OCI-M2 (cell line): ENCODE results near the gene SLC26A1.
"Not testable (repeated sequence)": the region's sequence is repeated elsewhere in the genome, so short reads cannot be mapped to it uniquely, and the experiment has no call there.

Experiments
- DNase-seq: peaks from one replicate; lab custom pipeline; 2025; ENCODE audit not compliant: unreplicated experiment; lab: John Stamatoyannopoulos, UW

The SLC26A1 gene

GRCh38 chr4:986428-986878, 6.8 kb downstream of the SLC26A1 start:
- DNase-seq, result no peak

- DNase-seq, result no peak
These were observed 7.9 kb downstream of the SLC26A1 start for GRCh38 chr4:985123-985830.

GRCh38 chr4:984336-985054, 8.7 kb downstream of the SLC26A1 start:
- no peak for DNase-seq

- DNase-seq, result no peak
These were observed 10.4 kb downstream of the SLC26A1 start for GRCh38 chr4:982814-983213.

- no peak for DNase-seq
These were observed 10.9 kb downstream of the SLC26A1 start for GRCh38 chr4:982291-982690.

- DNase-seq, result no peak
These were observed 14.1 kb downstream of the SLC26A1 start for GRCh38 chr4:978957-979701.

- DNase-seq, result not testable (repeated sequence)
These were observed 17.2 kb downstream of the SLC26A1 start for GRCh38 chr4:976016-976415.

GRCh38 chr4:974668-975067, 18.5 kb downstream of the SLC26A1 start:
- no peak for DNase-seq

GRCh38 chr4:973431-974397, 19.5 kb downstream of the SLC26A1 start, which contains the start of gene DGKQ:
Gene DGKQ (minus strand): TSS chr4:973569. CDS start chr4:973482, 87 bp downstream.
- no peak for DNase-seq

- DNase-seq, result no peak
These were observed 20.4 kb downstream of the SLC26A1 start for GRCh38 chr4:972651-973424.

- no peak for DNase-seq
These were observed 21.3 kb downstream of the SLC26A1 start for GRCh38 chr4:971666-972500.

- DNase-seq, result no peak
These were observed 22.2 kb downstream of the SLC26A1 start for GRCh38 chr4:970854-971520.

GRCh38 chr4:970046-970745, 23.0 kb downstream of the SLC26A1 start:
- DNase-seq, result no peak

- no peak for DNase-seq
These were observed 24.4 kb downstream of the SLC26A1 start for GRCh38 chr4:968621-969394.

- no peak for DNase-seq
These were observed 25.0 kb downstream of the SLC26A1 start for GRCh38 chr4:968221-968620.

GRCh38 chr4:967113-968104, 25.8 kb downstream of the SLC26A1 start:
- DNase-seq, result no peak
